GM20431 (cell line): ENCODE data around the gene LRP2.

Experiments used
- in situ Hi-C: fragments of 300-500 bp; cut with MseI, MboI; formaldehyde crosslinking; loops from one replicate; pipeline ENCODE4 v1.15.0; 2020; ENCODE audit warnings: low sequenced_read_pairs; ENCODE audit not compliant: unreplicated experiment

Gene LRP2

GRCh38 chr2:169189132-169189531, 173.2 kb downstream of the LRP2 start:
- in situ Hi-C loops: no loop called here

GRCh38 chr2:169185711-169186110, 176.6 kb downstream of the LRP2 start:
- in situ Hi-C loops: no loop called here

GRCh38 chr2:169184074-169184473, 178.3 kb downstream of the LRP2 start:
- in situ Hi-C loops: no loop called here

- in situ Hi-C loops: no loop called here
These were observed 179.8 kb downstream of the LRP2 start for GRCh38 chr2:169182573-169182972.

GRCh38 chr2:169178804-169179390, 183.4 kb downstream of the LRP2 start:
- in situ Hi-C loops: no loop called here

- in situ Hi-C loops: no loop called here
These were observed 184.0 kb downstream of the LRP2 start for GRCh38 chr2:169178364-169178763.

GRCh38 chr2:169175112-169175511, 187.2 kb downstream of the LRP2 start:
- in situ Hi-C loops: no loop called here

GRCh38 chr2:169173876-169174275, 188.5 kb downstream of the LRP2 start:
- in situ Hi-C loops: no loop called here

- in situ Hi-C loops: no loop called here
These were observed 189.4 kb downstream of the LRP2 start for GRCh38 chr2:169172914-169173313.

- in situ Hi-C loops: no loop called here
These were observed 190.1 kb downstream of the LRP2 start for GRCh38 chr2:169172151-169172735.

- in situ Hi-C loops: no loop called here
These were observed 196.5 kb downstream of the LRP2 start for GRCh38 chr2:169165791-169166190.

GRCh38 chr2:169164311-169164710, 198.0 kb downstream of the LRP2 start:
- in situ Hi-C loops: no loop called here

- in situ Hi-C loops: no loop called here
These were observed 199.7 kb downstream of the LRP2 start for GRCh38 chr2:169162613-169163012.

GRCh38 chr2:169160926-169161481, 201.3 kb downstream of the LRP2 start:
- in situ Hi-C loops: no loop called here

GRCh38 chr2:169159686-169160085, 202.6 kb downstream of the LRP2 start:
- in situ Hi-C loops: no loop called here

GRCh38 chr2:169158874-169159273, 203.5 kb downstream of the LRP2 start:
- in situ Hi-C loops: no loop called here

- in situ Hi-C loops: no loop called here
These were observed 216.1 kb downstream of the LRP2 start for GRCh38 chr2:169146220-169146619.

GRCh38 chr2:169143998-169144397, 218.3 kb downstream of the LRP2 start:
- in situ Hi-C loops: no loop called here

- in situ Hi-C loops: no loop called here
These were observed 220.5 kb downstream of the LRP2 start for GRCh38 chr2:169141713-169142352.

- in situ Hi-C loops: no loop called here
These were observed 222.2 kb downstream of the LRP2 start for GRCh38 chr2:169139993-169140767.

- in situ Hi-C loops: no loop called here
These were observed 223.2 kb downstream of the LRP2 start for GRCh38 chr2:169139145-169139544.
